AG10803 (cell line): ENCODE data around the gene FCHSD2.

Source experiments
- DNase-seq: peaks from one replicate; pipeline ENCODE4 v3.0.0; 2010; ENCODE audit warnings: low read depth
- H3K4me3 ChIP-seq: 2 replicates; pipeline ENCODE4 v1.5.1; 2011; ENCODE audit warnings: mild to moderate bottlenecking, low read length, control low read depth
- CTCF ChIP-seq: conservative IDR thresholded peaks from 2 replicates; pipeline ENCODE4 v1.5.1; 2011; ENCODE audit warnings: mild to moderate bottlenecking, low read length, control low read depth, inconsistent platforms

FCHSD2 gene

GRCh38 chr11:73058989-73059674, 83.0 kb downstream of the FCHSD2 start:
- DNase-seq, result no peak
- H3K4me3 ChIP-seq, result no peak overlapping the region
- no peak for TF ChIP-seq CTCF

DNA sequence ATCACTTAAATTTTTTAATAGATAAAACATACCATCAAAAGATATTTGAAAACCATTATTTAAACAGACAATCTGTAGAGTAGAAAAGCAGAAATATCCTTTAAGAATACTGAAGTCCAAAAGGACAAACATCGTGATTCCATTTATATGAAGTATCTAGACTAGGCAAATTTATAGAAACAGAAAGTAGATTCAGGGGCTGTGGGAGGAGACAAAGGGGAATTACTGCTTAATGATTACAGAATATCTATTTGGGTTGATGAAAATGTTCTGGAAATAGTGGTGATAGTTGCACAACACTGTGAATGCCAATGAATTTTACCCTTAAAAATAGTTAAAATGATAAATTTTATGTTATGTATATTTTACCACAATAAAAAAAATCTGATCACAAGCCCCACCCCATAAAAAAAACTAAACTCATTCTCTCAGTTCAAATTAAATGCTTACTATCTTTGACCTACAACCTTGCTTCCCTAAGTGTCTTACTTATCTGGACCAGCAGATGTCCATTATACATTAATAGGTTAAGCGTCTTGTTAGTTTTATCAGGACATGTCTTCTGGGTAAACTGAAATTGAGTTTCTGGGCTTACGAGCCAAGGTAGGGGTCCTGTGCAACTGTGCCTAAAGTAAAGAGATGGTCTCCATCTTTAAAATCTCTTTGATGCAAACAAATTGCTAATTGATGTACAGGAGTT, 86.3 kb downstream of the FCHSD2 start:
- no peak overlapping the region for H3K4me3 ChIP-seq
- TF ChIP-seq CTCF, result no peak
- DNase-seq, result no peak

GRCh38 chr11:73055002-73055401, 87.1 kb downstream of the FCHSD2 start:
- no peak for DNase-seq
- H3K4me3 ChIP-seq, result no peak overlapping the region
- TF ChIP-seq CTCF, result no peak

GRCh38 chr11:73053964-73054363, 88.2 kb downstream of the FCHSD2 start:
- no peak for TF ChIP-seq CTCF
- peak; percentile 2 for DNase-seq
- no peak overlapping the region for H3K4me3 ChIP-seq

DNA sequence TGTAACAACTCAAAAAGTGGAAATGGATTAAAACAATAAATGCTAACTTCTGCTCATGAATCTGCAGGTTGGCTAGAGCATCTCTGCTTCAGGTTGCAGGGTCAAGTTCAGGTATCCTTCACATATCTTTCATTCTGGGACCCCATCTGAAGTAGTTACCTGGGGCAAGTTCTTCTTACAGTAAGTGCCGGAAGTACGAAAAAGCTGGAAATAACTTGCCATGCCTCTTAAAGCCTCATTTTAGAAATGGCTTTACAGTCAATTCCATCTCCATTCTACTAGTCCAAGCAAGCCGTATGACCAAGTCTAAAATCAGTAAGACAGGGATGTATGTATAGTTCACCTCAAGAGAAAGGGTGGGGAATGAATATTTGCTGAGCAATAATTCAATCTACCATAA, 93.7 kb downstream of the FCHSD2 start:
- no peak for TF ChIP-seq CTCF
- H3K4me3 ChIP-seq, result no peak overlapping the region
- no peak for DNase-seq

GRCh38 chr11:73047773-73048371, 94.2 kb downstream of the FCHSD2 start:
- no peak for DNase-seq
- no peak for TF ChIP-seq CTCF
- no peak overlapping the region for H3K4me3 ChIP-seq

GRCh38 chr11:73040046-73040445, 102.1 kb downstream of the FCHSD2 start:
- H3K4me3 ChIP-seq, result no peak overlapping the region
- DNase-seq, result no peak
- TF ChIP-seq CTCF, result no peak
